HCT116 (cell line): ENCODE data around the gene LRFN2. TPM values are rescaled to one million over a fixed set of nuclear protein-coding genes. Genes with fewer than 3 reads are reported as not detected.

Experiments used
- ATAC-seq: fragments of 200-7000 bp; cut with Tn5 transposase; 2 replicates; pipeline ENCODE4 v1.9.1; 2020; ENCODE audit warnings: mild to moderate bottlenecking, moderate library complexity
- BruUV-seq: library from RNA; stranded (reverse); fragments of 400-500 nt; replicated peaks from 2 replicates; lab custom pipeline; 2021; lab: Mats Ljungman, UMichigan
- CTCF ChIA-PET: fragments of 300-600 bp; sonication (Branson Sonifier 250); formaldehyde crosslinking; loops from one replicate; lab custom pipeline; 2021; ENCODE audit warnings: antibody characterized with exemption; lab: Charles Lee
- POLR2A ChIA-PET: fragments of 300-600, 350-600 bp; sonication (Branson Sonifier 250); formaldehyde crosslinking; loops from one replicate; lab custom pipeline; 2021; ENCODE audit warnings: antibody characterized with exemption; lab: Charles Lee
- RAD21 ChIA-PET, 2 experiments: fragments of 300-600 bp; sonication (Branson Sonifier 250); formaldehyde crosslinking; loops; one replicate each; lab custom pipeline; 2023; ENCODE audit warnings: low total read pairs in 2 of 2; ENCODE audit not compliant: uncharacterized antibody in 2 of 2, unreplicated experiment in 2 of 2, low non-redundant PET in 1 of 2; lab: Charles Lee
- DNase-seq: peaks from one replicate; pipeline ENCODE4 v3.0.0-alpha.2; 2010; ENCODE audit warnings: low read depth, low spot score
- H2AFZ ChIP-seq: fragments of 200-600 bp; shearing (Covaris generic), sonication (generic); 2 replicates; pipeline ENCODE4 v1.6.1; 2017; ENCODE audit warnings: low read depth, mixed run types, mixed read lengths, antibody characterized with exemption, low read length; ENCODE audit not compliant: poor library complexity, severe bottlenecking
- H3K27ac ChIP-seq: 2 replicates; pipeline ENCODE4 v1.5.1; 2012; ENCODE audit warnings: low read depth, low read length
- H3K27me3 ChIP-seq: fragments of 200-600 bp; sonication (generic); 2 replicates; pipeline ENCODE4 v1.6.1; 2016; ENCODE audit warnings: mixed run types, low read length, mixed read lengths; ENCODE audit not compliant: insufficient read depth
- H3K36me3 ChIP-seq, 2 experiments: fragments of 200-500 bp in 1 of 2; fragments of 200-600 bp in 1 of 2; sonication (Bioruptor generic) in 1 of 2; sonication (generic) in 1 of 2; 2 replicates each; pipeline versions ENCODE4 v1.5.1 to v1.6.1; 2014 to 2016; ENCODE audit warnings: low read length in 2 of 2, inconsistent platforms in 1 of 2, mixed read lengths in 1 of 2, mixed run types in 1 of 2; ENCODE audit not compliant: insufficient read depth in 2 of 2, control insufficient read depth in 1 of 2
- H3K4me1 ChIP-seq, 2 experiments: fragments of 200-600 bp in 1 of 2; sonication (generic) in 1 of 2; 2 replicates each; pipeline versions ENCODE4 v1.5.1 to v1.6.1; 2012 to 2017; ENCODE audit warnings: low read length in 2 of 2, inconsistent platforms in 1 of 2, mild to moderate bottlenecking in 1 of 2, mixed read lengths in 1 of 2, mixed run types in 1 of 2, moderate library complexity in 1 of 2; ENCODE audit not compliant: insufficient read depth in 2 of 2, control insufficient read depth in 1 of 2
- H3K4me2 ChIP-seq: fragments of 200-600 bp; sonication (generic); 2 replicates; pipeline ENCODE4 v1.6.1; 2017; ENCODE audit warnings: mixed run types, low read length, mixed read lengths
- H3K4me3 ChIP-seq, 2 experiments: fragments of 200-600 bp in 1 of 2; sonication (generic) in 1 of 2; replicated peaks in 1 of 2; 2 replicates each; pipeline ENCODE4 v1.5.1; 2011 to 2016; ENCODE audit warnings: low read length in 2 of 2, control low read depth in 1 of 2, low read depth in 1 of 2, mild to moderate bottlenecking in 1 of 2, mixed read lengths in 1 of 2, mixed run types in 1 of 2
- H3K79me2 ChIP-seq: fragments of 200-600 bp; sonication (generic); 2 replicates; pipeline ENCODE4 v1.6.1; 2017; ENCODE audit warnings: mild to moderate bottlenecking, mixed run types, low read length, moderate library complexity, mixed read lengths; ENCODE audit not compliant: insufficient read depth
- H3K9ac ChIP-seq: fragments of 200-600 bp; sonication (generic); 2 replicates; pipeline ENCODE4 v1.6.1; 2016; ENCODE audit warnings: low read length, mixed read lengths
- H3K9me2 ChIP-seq: fragments of 200-600 bp; sonication (generic), shearing (Covaris generic); 2 replicates; pipeline ENCODE4 v1.6.1; 2017; ENCODE audit warnings: mixed run types, mild to moderate bottlenecking, moderate library complexity; ENCODE audit not compliant: insufficient read depth
- H3K9me3 ChIP-seq, 2 experiments: fragments of 200-500 bp in 1 of 2; fragments of 200-600 bp in 1 of 2; sonication (Bioruptor generic) in 1 of 2; sonication (generic) in 1 of 2; 2 replicates each; pipeline ENCODE4 v1.6.1; 2014 to 2017; ENCODE audit warnings: low read length in 2 of 2, mixed read lengths in 2 of 2, inconsistent platforms in 1 of 2, low read depth in 1 of 2, mild to moderate bottlenecking in 1 of 2, mixed run types in 1 of 2, moderate library complexity in 1 of 2; ENCODE audit not compliant: control insufficient read depth in 1 of 2, insufficient read depth in 1 of 2
- H4K20me1 ChIP-seq: fragments of 200-600 bp; sonication (generic), shearing (Covaris generic); 2 replicates; pipeline ENCODE4 v1.6.1; 2017; ENCODE audit warnings: mixed run types, mild to moderate bottlenecking, moderate library complexity; ENCODE audit not compliant: insufficient read depth
- ATF3 ChIP-seq: IDR thresholded peaks from 2 replicates; pipeline ENCODE4 v1.6.1; 2012
- CBX3 ChIP-seq: IDR thresholded peaks from 2 replicates; pipeline ENCODE4 v1.6.1; 2012; ENCODE audit warnings: low read depth
- CEBPB ChIP-seq: IDR thresholded peaks from 2 replicates; pipeline ENCODE4 v1.6.1; 2012; ENCODE audit warnings: low read depth
- CTCF ChIP-seq, 3 experiments: fragments of 200-600 bp in 1 of 3; sonication (generic) in 1 of 3; IDR thresholded peaks in 2 of 3; conservative IDR thresholded peaks in 1 of 3; 2 replicates each; pipeline ENCODE4 v1.5.1; 2012 to 2017; ENCODE audit warnings: low read depth in 2 of 3, low read length in 2 of 3, antibody characterized with exemption in 1 of 3, borderline replicate concordance in 1 of 3, control low read depth in 1 of 3, mild to moderate bottlenecking in 1 of 3, mixed read lengths in 1 of 3, mixed run types in 1 of 3, moderate library complexity in 1 of 3; ENCODE audit not compliant: insufficient read depth in 1 of 3
- EZH2 ChIP-seq: fragments of 200-600 bp; sonication (generic); IDR thresholded peaks from 2 replicates; pipeline ENCODE4 v1.6.1; 2017; ENCODE audit warnings: antibody characterized with exemption, mixed run types
- JUND ChIP-seq: IDR thresholded peaks from 2 replicates; pipeline ENCODE4 v1.6.1; 2012
- POLR2A ChIP-seq: IDR thresholded peaks from 2 replicates; pipeline ENCODE4 v1.7.0; 2011; ENCODE audit warnings: borderline replicate concordance; ENCODE audit not compliant: insufficient read depth, insufficient read length; ENCODE audit errors: extremely low read depth
- POLR2AphosphoS5 ChIP-seq: IDR thresholded peaks from 2 replicates; pipeline ENCODE4 v1.6.1; 2011; ENCODE audit warnings: mild to moderate bottlenecking, low read depth, low read length, moderate library complexity
- RAD21 ChIP-seq: IDR thresholded peaks from 2 replicates; pipeline ENCODE4 v1.6.1; 2012; ENCODE audit warnings: low read depth, mild to moderate bottlenecking
- SP1 ChIP-seq: IDR thresholded peaks from 2 replicates; pipeline ENCODE4 v1.6.1; 2012; ENCODE audit warnings: low read depth
- SRF ChIP-seq: IDR thresholded peaks from 2 replicates; pipeline ENCODE4 v1.6.1; 2012; ENCODE audit warnings: low read depth
- YY1 ChIP-seq: IDR thresholded peaks from 2 replicates; pipeline ENCODE4 v1.6.1; 2011; ENCODE audit warnings: low read length, low read depth, moderate library complexity, mild to moderate bottlenecking; ENCODE audit not compliant: insufficient replicate concordance; ENCODE audit errors: extremely low read depth
- ZBTB33 ChIP-seq: IDR thresholded peaks from 2 replicates; pipeline ENCODE4 v1.6.1; 2011; ENCODE audit warnings: mild to moderate bottlenecking, low read length, moderate library complexity; ENCODE audit not compliant: insufficient replicate concordance; ENCODE audit errors: extremely low read depth
- ZFX ChIP-seq: fragments of 450-650 bp; IDR thresholded peaks from 2 replicates; pipeline ENCODE4 v1.6.1; 2017
- intact Hi-C: fragments of 100-400 bp; cut with micrococcal nuclease; formaldehyde crosslinking; loops from 2 replicates; pipeline ENCODE4 v1.10.0; 2022
- total RNA-seq: library from RNA; stranded (reverse); gene quantifications from one replicate; pipeline ENCODE4 v1.2.1, GENCODE V29; 2021; ENCODE audit not compliant: unreplicated experiment

The LRFN2 gene
- total RNA-seq, 1 experiment from 2014 or later: not detected

- H3K27ac ChIP-seq: no peak overlapping the region
- H3K4me2 ChIP-seq: no peak overlapping the region
- POLR2A ChIA-PET: no interaction called here
- H3K4me3 ChIP-seq: no peak overlapping the region
- no peaks in the 10 kb centered on the region for H3K9me2 ChIP-seq
- RAD21 ChIA-PET: no interaction called here
- intact Hi-C loops: no loop called here
- no peaks in the 10 kb centered on the region for H3K79me2 ChIP-seq
- no TSS peak for BruUV-seq
- H3K4me1 ChIP-seq: no peaks in the 10 kb centered on the region
- CTCF ChIA-PET: no interaction called here
- H3K27me3 ChIP-seq: peaks cover 3% of the 10 kb centered on the region; the same call in 1 of the 2 replicates
- no peak for TF ChIP-seq CEBPB
- no peak for TF ChIP-seq ATF3
- TF ChIP-seq CBX3: no peak
- TF ChIP-seq CTCF (IDR thresholded peaks at IDR 0.05 in 2 of 3, conservative IDR thresholded peaks at IDR 0.05 in 1 of 3; ENCODE audit: borderline replicate concordance in 1 of 3, insufficient read depth in 1 of 3, low read depth in 2 of 3, low read length in 2 of 3): no peak
- TF ChIP-seq POLR2A: no peak
- TF ChIP-seq JUND: no peak
- no peak for TF ChIP-seq EZH2
- TF ChIP-seq ZFX: no peak
- ATAC-seq: no peak
- H4K20me1 ChIP-seq: no peaks in the 10 kb centered on the region
- no peak overlapping the region for H3K9ac ChIP-seq
- DNase-seq: no peak
- no peaks in the 10 kb centered on the region for H3K36me3 ChIP-seq
- no peak overlapping the region for H2AFZ ChIP-seq
- H3K9me3 ChIP-seq: no peaks in the 10 kb centered on the region
Measured at GRCh38 chr6:40529040-40529439, 58.1 kb downstream of the LRFN2 start.

GRCh38 chr6:40528051-40528450 lies 59.1 kb downstream of the LRFN2 start:
- H3K9me2 ChIP-seq: no peaks in the 10 kb centered on the region
- H3K4me3 ChIP-seq: no peak overlapping the region
- H3K4me2 ChIP-seq: no peak overlapping the region
- no peaks in the 10 kb centered on the region for H3K4me1 ChIP-seq
- H3K9ac ChIP-seq: no peak overlapping the region
- no peaks in the 10 kb centered on the region for H4K20me1 ChIP-seq
- intact Hi-C loops: no loop called here
- no peak overlapping the region for H2AFZ ChIP-seq
- no peak for ATAC-seq
- no peak for DNase-seq
- H3K27me3 ChIP-seq: no peaks in the 10 kb centered on the region; the same call in 1 of the 2 replicates
- no peak overlapping the region for H3K27ac ChIP-seq
- H3K9me3 ChIP-seq: no peaks in the 10 kb centered on the region
- ChIA-PET CTCF (interaction anchor here (1.6 kb wide), 1 partner anchor 8 kb away, joined by 4 read pairs; no protein-coding TSS in a partner anchor), POLR2A (no interaction called here), RAD21 (no interaction called here)
- H3K36me3 ChIP-seq: no peaks in the 10 kb centered on the region
- no peaks in the 10 kb centered on the region for H3K79me2 ChIP-seq
- BruUV-seq: no TSS peak
- TF ChIP-seq CBX3 (no peak), SP1 (no peak), POLR2AphosphoS5 (no peak), YY1 (no peak), CTCF (IDR thresholded peaks at IDR 0.05 in 2 of 3, conservative IDR thresholded peaks at IDR 0.05 in 1 of 3; ENCODE audit: borderline replicate concordance in 1 of 3, insufficient read depth in 1 of 3, low read depth in 2 of 3, low read length in 2 of 3) (no peak), ZBTB33 (no peak), RAD21 (no peak), CEBPB (no peak), SRF (no peak), ZFX (no peak)
